Gastroesophageal sphincter (tissue), 4 donors: ENCODE data around the gene PLP1. TPM values are rescaled to one million over a fixed set of nuclear protein-coding genes. Genes with fewer than 3 reads are reported as not detected.
"Not testable (repeated sequence)": the region's sequence is repeated elsewhere in the genome, so short reads cannot be mapped to it uniquely, and the experiment has no call there.

Experiments
- ATAC-seq: fragments of 150-250 bp; one replicate; pipeline ENCODE4 v1.9.1; 2016; ENCODE audit warnings: mild to moderate bottlenecking, moderate library complexity
- H3K27ac ChIP-seq, 4 donors: fragments of 200-600 bp; sonication (generic) in 3 of 4; 1 replicate in 3 of 4; 2 replicates in 1 of 4; pipeline ENCODE4 v1.5.1; 2016 to 2019
- H3K27me3 ChIP-seq: fragments of 200-600 bp; sonication (generic); one replicate; pipeline ENCODE4 v1.5.1; 2019
- H3K36me3 ChIP-seq, 2 donors: fragments of 200-600 bp; sonication (generic); one replicate each; pipeline ENCODE4 v1.5.1; 2019; ENCODE audit warnings: control low read depth in 1 of 2
- H3K4me1 ChIP-seq, 3 donors: fragments of 200-600 bp; sonication (generic); 1 replicate in 2 of 3; 2 replicates in 1 of 3; pipeline ENCODE4 v1.5.1; 2016 to 2019; ENCODE audit warnings: control low read depth in 2 of 3
- H3K4me3 ChIP-seq, 2 donors: fragments of 200-600 bp; sonication (generic); one replicate each; pipeline ENCODE4 v1.5.1; 2019; ENCODE audit warnings: mild to moderate bottlenecking in 1 of 2, moderate library complexity in 1 of 2
- H3K9me3 ChIP-seq, 3 donors: fragments of 200-600 bp; sonication (generic); one replicate each; pipeline ENCODE4 v1.5.1; 2017 to 2019; ENCODE audit warnings: control low read depth in 2 of 3
- CTCF ChIP-seq, 4 experiments: fragments of 200-600 bp in 2 of 4; fragments of 450-650 bp in 2 of 4; sonication (generic) in 1 of 4; IDR thresholded peaks; one replicate each; pipeline ENCODE4 v1.5.1; 2017 to 2019; ENCODE audit warnings: antibody characterized with exemption in 4 of 4, mild to moderate bottlenecking in 2 of 4, moderate library complexity in 2 of 4
- EP300 ChIP-seq: sonication (generic); formaldehyde crosslinking; IDR thresholded peaks from one replicate; pipeline ENCODE4 v1.6.1; 2017; ENCODE audit warnings: antibody characterized with exemption, mild to moderate bottlenecking
- POLR2A ChIP-seq, 2 donors: fragments of 450-650 bp; IDR thresholded peaks; one replicate each; pipeline ENCODE4 v1.6.1; 2017; ENCODE audit warnings: antibody characterized with exemption in 2 of 2, mild to moderate bottlenecking in 2 of 2, moderate library complexity in 1 of 2
- POLR2AphosphoS5 ChIP-seq: sonication (generic); formaldehyde crosslinking; IDR thresholded peaks from one replicate; pipeline ENCODE4 v1.6.1; 2017; ENCODE audit warnings: antibody characterized with exemption
- WGBS, 2 donors: methylation state at CpG; one replicate each; pipeline ENCODE4 v1.1.5; 2018; ENCODE audit warnings: low coverage in 1 of 2; 5-methylcytosine and 5-hydroxymethylcytosine counted together
- total RNA-seq, 4 donors: library from RNA; depleted of rRNA; stranded (reverse); fragments of >200 nt; gene quantifications; one replicate each; pipeline ENCODE4 v1.1.0, GENCODE V29; 2016

PLP1 gene
- total RNA-seq, 4 donors from 2014 or later, result 20.3 to 51.5 (median 33.0) TPM

- WGBS, 2 donors, result 100% methylated on average over 1 of the region's 1 CpG; no CpG with 5 or more reads in 1 of the 2 donors
Observed at GRCh38 chrX:103758555-103758954, 18.1 kb upstream of the PLP1 start.

GRCh38 chrX:103763541-103763940, 13.1 kb upstream of the PLP1 start:
- not testable (repeated sequence) for H3K9me3 ChIP-seq, H3K27ac ChIP-seq, H3K4me3 ChIP-seq, ATAC-seq, H3K36me3 ChIP-seq, H3K4me1 ChIP-seq, H3K27me3 ChIP-seq
- WGBS, 2 donors, result 74 to 87% methylated on average over 4 to 5 of the region's 5 CpGs

More at GRCh38 chrX:103758555-103758954, 18.1 kb upstream of the PLP1 start:
- no peak for ATAC-seq
- TF ChIP-seq CTCF (IDR thresholded peaks at IDR 0.05), result no peak
- TF ChIP-seq POLR2A (IDR thresholded peaks at IDR 0.05), result no peak
- no peak for TF ChIP-seq EP300
- no peak for TF ChIP-seq POLR2AphosphoS5
- Histone ChIP-seq H3K27ac (no peak overlapping the region), H3K4me3 (no peak overlapping the region), H3K4me1 (no peaks in the 10 kb centered on the region), H3K9me3 (no peaks in the 10 kb centered on the region), H3K36me3 (no peaks in the 10 kb centered on the region), H3K27me3 (no peaks in the 10 kb centered on the region)

- not testable (repeated sequence) for H3K27me3 ChIP-seq, H3K36me3 ChIP-seq, H3K4me1 ChIP-seq, H3K27ac ChIP-seq, ATAC-seq, H3K9me3 ChIP-seq, H3K4me3 ChIP-seq
- 76% methylated on average over 4 of the region's 9 CpGs; no CpG with 5 or more reads in 1 of the 2 donors for WGBS, 2 donors
Observed at GRCh38 chrX:103766813-103767555, 9.7 kb upstream of the PLP1 start.

- Histone ChIP-seq H3K4me1 (no peaks in the 10 kb centered on the region), H3K9me3 (no peaks in the 10 kb centered on the region), H3K4me3 (no peak overlapping the region), H3K36me3 (no peaks in the 10 kb centered on the region), H3K27ac (no peak overlapping the region), H3K27me3 (no peaks in the 10 kb centered on the region)
- 80% methylated on average over 1 of the region's 3 CpGs; no CpG with 5 or more reads in 1 of the 2 donors for WGBS, 2 donors
- no peak for ATAC-seq
- no peak for TF ChIP-seq POLR2AphosphoS5
- no peak for TF ChIP-seq EP300
- no peak for TF ChIP-seq POLR2A (IDR thresholded peaks at IDR 0.05)
- no peak for TF ChIP-seq CTCF (IDR thresholded peaks at IDR 0.05)
Observed at GRCh38 chrX:103773445-103773844, 3.2 kb upstream of the PLP1 start.

- no peak for ATAC-seq
- H3K9me3 ChIP-seq, result no peaks in the 10 kb centered on the region
- peaks cover 0 to 4% (median 0%) of the 10 kb centered on the region in 3 donors for H3K4me1 ChIP-seq
- H3K36me3 ChIP-seq, result no peaks in the 10 kb centered on the region
- H3K27me3 ChIP-seq, result no peaks in the 10 kb centered on the region
- no peak overlapping the region for H3K4me3 ChIP-seq
- no peak overlapping the region for H3K27ac ChIP-seq
- WGBS, 2 donors, result 57 to 82% methylated on average over 1 to 2 of the region's 6 CpGs
- TF ChIP-seq EP300 (no peak), POLR2A (IDR thresholded peaks at IDR 0.05) (no peak), POLR2AphosphoS5 (no peak), CTCF (IDR thresholded peaks at IDR 0.05) (peak; percentile 5 to 54 (median 12))
Observed at GRCh38 chrX:103774070-103774642, 2.5 kb upstream of the PLP1 start.
